AG04449 (cell line): ENCODE results near the gene NFIX.

Experiments used
- CTCF ChIA-PET: fragments of 350-600 bp; formaldehyde crosslinking; extraction: SDS; loops from one replicate; lab custom pipeline; 2021; ENCODE audit warnings: antibody characterized with exemption; lab: Yijun Ruan, JAX
- POLR2A ChIA-PET: fragments of 400-600, 350-600 bp; formaldehyde crosslinking; extraction: SDS; loops from one replicate; lab custom pipeline; 2020; ENCODE audit warnings: antibody characterized with exemption, inconsistent platforms; lab: Yijun Ruan, JAX
- DNase-seq: peaks from one replicate; pipeline ENCODE4 v3.0.0-alpha.2; 2010; ENCODE audit warnings: low read depth, low spot score
- H3K4me3 ChIP-seq: 2 replicates; pipeline ENCODE4 v1.5.1; 2011; ENCODE audit warnings: low read depth, mild to moderate bottlenecking, control low read depth, low read length
- CTCF ChIP-seq: IDR thresholded peaks from one replicate; pipeline ENCODE4 v1.5.1; 2011; ENCODE audit warnings: mild to moderate bottlenecking, moderate library complexity, low read length, control low read depth, inconsistent platforms; ENCODE audit not compliant: insufficient read depth; ENCODE audit errors: missing control alignments

NFIX gene

GRCh38 chr19:12986726-12987125 is 8.5 kb upstream of the NFIX start:
- TF ChIP-seq CTCF, result no peak
- no peak for DNase-seq
- H3K4me3 ChIP-seq, result no peak overlapping the region
- ChIA-PET CTCF (interaction anchor here (0.8 to 14.7 kb wide), 6 partner anchors 9 to 100 kb away, joined by 3 to 573 read pairs (median 7); no protein-coding TSS in a partner anchor), POLR2A (no interaction called here)

- no peak overlapping the region for H3K4me3 ChIP-seq
- ChIA-PET CTCF (interaction anchor here (1.0 to 14.7 kb wide), 2 partner anchors 46 to 76 kb away, joined by 3 to 486 read pairs; no protein-coding TSS in a partner anchor), POLR2A (no interaction called here)
- no peak for TF ChIP-seq CTCF
- no peak for DNase-seq
These were observed 8.1 kb upstream of the NFIX start for GRCh38 chr19:12987190-12987589.

GRCh38 chr19:12987781-12988180 is 7.5 kb upstream of the NFIX start:
- DNase-seq, result no peak
- ChIA-PET CTCF (no interaction called here), POLR2A (no interaction called here)
- no peak for TF ChIP-seq CTCF
- H3K4me3 ChIP-seq, result no peak overlapping the region

- POLR2A ChIA-PET, result no interaction called here
- H3K4me3 ChIP-seq, result no peak overlapping the region
- TF ChIP-seq CTCF, result no peak
- no peak for DNase-seq
- CTCF ChIA-PET, result interaction anchor here (1.2 to 1.3 kb wide), 2 partner anchors 71 to 104 kb away, joined by 5 to 6 read pairs; no protein-coding TSS in a partner anchor
These were observed 4.8 kb upstream of the NFIX start for GRCh38 chr19:12990431-12990830.

GRCh38 chr19:12990853-12991252 is 4.4 kb upstream of the NFIX start:
- H3K4me3 ChIP-seq, result no peak overlapping the region
- no peak for TF ChIP-seq CTCF
- CTCF ChIA-PET, result interaction anchor here (1.3 kb wide), 1 partner anchor 103 kb away, joined by 6 read pairs; no protein-coding TSS in a partner anchor
- POLR2A ChIA-PET, result no interaction called here
- DNase-seq, result no peak

GRCh38 chr19:12991296-12991695 is 4.0 kb upstream of the NFIX start:
- TF ChIP-seq CTCF, result no peak
- no peak for DNase-seq
- CTCF ChIA-PET, result interaction anchor here (3.9 kb wide), 1 partner anchor 69 kb away, joined by 19 read pairs; no protein-coding TSS in a partner anchor
- H3K4me3 ChIP-seq, result no peak overlapping the region
- POLR2A ChIA-PET, result no interaction called here
